MM.1S (cell line): ENCODE data around the gene BCL10.

Experiments used
- EZH2 ChIP-seq: fragments of 300-600 bp; sonication (generic); optimal IDR thresholded peaks from 2 replicates; pipeline ENCODE3; 2017; ENCODE audit warnings: low read depth, mild to moderate bottlenecking, antibody characterized with exemption, low read length, mixed read lengths
- EZH2phosphoT487 ChIP-seq: fragments of 300-600 bp; sonication (generic); IDR thresholded peaks from 2 replicates; pipeline ENCODE4 v1.6.1; 2018; ENCODE audit warnings: antibody characterized with exemption, low read length
- TF ChIP-seq, protein P1 (sequence below): fragments of 300-600 bp; sonication (generic); IDR thresholded peaks from 2 replicates; pipeline ENCODE4 v1.5.1; 2016; ENCODE audit warnings: antibody characterized with exemption, low read length, mixed read lengths

GRCh38 chr1:85290826-85291225 lies 14.4 kb upstream of the BCL10 start:
- TF ChIP-seq, protein P1, sequence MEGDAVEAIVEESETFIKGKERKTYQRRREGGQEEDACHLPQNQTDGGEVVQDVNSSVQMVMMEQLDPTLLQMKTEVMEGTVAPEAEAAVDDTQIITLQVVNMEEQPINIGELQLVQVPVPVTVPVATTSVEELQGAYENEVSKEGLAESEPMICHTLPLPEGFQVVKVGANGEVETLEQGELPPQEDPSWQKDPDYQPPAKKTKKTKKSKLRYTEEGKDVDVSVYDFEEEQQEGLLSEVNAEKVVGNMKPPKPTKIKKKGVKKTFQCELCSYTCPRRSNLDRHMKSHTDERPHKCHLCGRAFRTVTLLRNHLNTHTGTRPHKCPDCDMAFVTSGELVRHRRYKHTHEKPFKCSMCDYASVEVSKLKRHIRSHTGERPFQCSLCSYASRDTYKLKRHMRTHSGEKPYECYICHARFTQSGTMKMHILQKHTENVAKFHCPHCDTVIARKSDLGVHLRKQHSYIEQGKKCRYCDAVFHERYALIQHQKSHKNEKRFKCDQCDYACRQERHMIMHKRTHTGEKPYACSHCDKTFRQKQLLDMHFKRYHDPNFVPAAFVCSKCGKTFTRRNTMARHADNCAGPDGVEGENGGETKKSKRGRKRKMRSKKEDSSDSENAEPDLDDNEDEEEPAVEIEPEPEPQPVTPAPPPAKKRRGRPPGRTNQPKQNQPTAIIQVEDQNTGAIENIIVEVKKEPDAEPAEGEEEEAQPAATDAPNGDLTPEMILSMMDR, result no peak
- TF ChIP-seq EZH2, result no peak
- no peak for TF ChIP-seq EZH2phosphoT487
